GM23338 (cell line): ENCODE measurements around the gene COL9A3. TPM values are rescaled to one million over a fixed set of nuclear protein-coding genes. Genes with fewer than 3 reads are reported as not detected.

Experiments
- ATAC-seq: fragments of 200-7000 bp; cut with Tn5 transposase; 3 replicates; pipeline ENCODE4 v1.9.1; 2020
- DNase-seq: peaks from one replicate; pipeline ENCODE4 v3.0.0-alpha.2; 2015; ENCODE audit warnings: low spot score
- H2AFZ ChIP-seq: fragments of 200-600 bp; sonication (generic); 2 replicates; pipeline ENCODE4 v1.8.0; 2016; ENCODE audit warnings: antibody characterized with exemption, mild to moderate bottlenecking, moderate library complexity
- H3F3A ChIP-seq: fragments of 200-600 bp; sonication (generic); replicated peaks from 2 replicates; pipeline ENCODE4 v1.8.0; 2017; ENCODE audit warnings: antibody characterized with exemption, mixed run types, low read depth
- H3K27ac ChIP-seq: fragments of 200-600 bp; sonication (generic); 2 replicates; pipeline ENCODE4 v1.6.1; 2016; ENCODE audit warnings: low read depth
- H3K27me3 ChIP-seq: fragments of 200-600 bp; sonication (generic); 2 replicates; pipeline ENCODE4 v1.8.0; 2016; ENCODE audit warnings: mild to moderate bottlenecking, mixed run types, moderate library complexity; ENCODE audit not compliant: insufficient read depth
- H3K36me3 ChIP-seq: fragments of 200-600 bp; sonication (generic); 2 replicates; pipeline ENCODE4 v1.8.0; 2016; ENCODE audit warnings: mild to moderate bottlenecking; ENCODE audit not compliant: insufficient read depth
- H3K4me1 ChIP-seq: fragments of 200-600 bp; sonication (generic); 2 replicates; pipeline ENCODE4 v1.8.0; 2016; ENCODE audit warnings: mild to moderate bottlenecking, moderate library complexity; ENCODE audit not compliant: insufficient read depth
- H3K4me2 ChIP-seq: fragments of 200-600 bp; sonication (generic); 2 replicates; pipeline ENCODE4 v1.7.1; 2017; ENCODE audit warnings: mixed run types
- H3K4me3 ChIP-seq: fragments of 200-600 bp; sonication (generic); 2 replicates; pipeline ENCODE4 v1.6.1; 2016; ENCODE audit warnings: mixed run types
- H3K79me2 ChIP-seq: fragments of 200-600 bp; sonication (generic); replicated peaks from 2 replicates; pipeline ENCODE4 v1.8.0; 2017; ENCODE audit warnings: mild to moderate bottlenecking; ENCODE audit not compliant: insufficient read depth
- H3K9me2 ChIP-seq: fragments of 200-600 bp; sonication (generic); 2 replicates; pipeline ENCODE4 v1.8.0; 2017; ENCODE audit not compliant: insufficient read depth
- H4K20me1 ChIP-seq: fragments of 200-600 bp; sonication (generic); replicated peaks from 2 replicates; pipeline ENCODE4 v1.8.0; 2017; ENCODE audit warnings: mild to moderate bottlenecking; ENCODE audit not compliant: insufficient read depth
- H3K27ac Mint-ChIP-seq: 2 replicates; pipeline ENCODE4 v1.8.0; 2020; ENCODE audit warnings: inconsistent platforms, mild to moderate bottlenecking, moderate library complexity, mixed read lengths
- H3K27me3 Mint-ChIP-seq: 3 replicates; pipeline ENCODE4 v1.8.0; 2022; ENCODE audit warnings: low read depth, mild to moderate bottlenecking, moderate library complexity, mixed read lengths, inconsistent platforms; ENCODE audit not compliant: insufficient read depth, poor library complexity
- H3K36me3 Mint-ChIP-seq: 3 replicates; pipeline ENCODE4 v1.8.0; 2021; ENCODE audit warnings: low read depth, mild to moderate bottlenecking, inconsistent platforms, moderate library complexity, mixed read lengths
- H3K4me1 Mint-ChIP-seq: 3 replicates; pipeline ENCODE4 v1.8.0; 2020; ENCODE audit warnings: mild to moderate bottlenecking, inconsistent platforms, mixed read lengths
- H3K4me3 Mint-ChIP-seq: 3 replicates; pipeline ENCODE4 v1.8.0; 2021; ENCODE audit warnings: moderate library complexity, mild to moderate bottlenecking, inconsistent platforms, mixed read lengths
- H3K9me3 Mint-ChIP-seq: 3 replicates; pipeline ENCODE4 v1.8.0; 2020; ENCODE audit warnings: moderate library complexity, mild to moderate bottlenecking, inconsistent platforms, mixed read lengths
- CREB1 ChIP-seq: fragments of 250-450 bp; sonication (Bioruptor Pico); IDR thresholded peaks from 2 replicates; pipeline ENCODE4 v1.5.0; 2020; ENCODE audit warnings: low read depth, mild to moderate bottlenecking, moderate library complexity
- ETS1 ChIP-seq: IDR thresholded peaks from 2 replicates; pipeline ENCODE4 v1.6.1; 2016; ENCODE audit warnings: antibody characterized with exemption
- EZH2 ChIP-seq: fragments of 200-600 bp; sonication (generic); IDR thresholded peaks from one replicate; pipeline ENCODE4 v1.8.0; 2017; ENCODE audit warnings: antibody characterized with exemption, mild to moderate bottlenecking, low read depth; ENCODE audit not compliant: unreplicated experiment
- EZH2phosphoT487 ChIP-seq: fragments of 200-600 bp; sonication (generic); IDR thresholded peaks from one replicate; pipeline ENCODE4 v1.8.1; 2018; ENCODE audit warnings: antibody characterized with exemption; ENCODE audit not compliant: unreplicated experiment
- JUNB ChIP-seq: IDR thresholded peaks from one replicate; pipeline ENCODE4 v1.6.1; 2016; ENCODE audit warnings: antibody characterized with exemption; ENCODE audit not compliant: unreplicated experiment
- NANOG ChIP-seq: IDR thresholded peaks from 2 replicates; pipeline ENCODE4 v1.6.1; 2016; ENCODE audit warnings: antibody characterized with exemption, borderline replicate concordance
- POLR2AphosphoS5 ChIP-seq: IDR thresholded peaks from 2 replicates; pipeline ENCODE4 v1.6.1; 2016; ENCODE audit warnings: antibody characterized with exemption, low read depth
- REST ChIP-seq: IDR thresholded peaks from one replicate; pipeline ENCODE4 v1.6.1; 2018; ENCODE audit warnings: antibody characterized with exemption; ENCODE audit not compliant: unreplicated experiment
- STAT1 ChIP-seq: IDR thresholded peaks from one replicate; pipeline ENCODE4 v1.6.1; 2016; ENCODE audit warnings: antibody characterized with exemption; ENCODE audit not compliant: unreplicated experiment
- ZNF114 ChIP-seq: fragments of 250-450 bp; sonication (Bioruptor Pico); IDR thresholded peaks from 2 replicates; pipeline ENCODE4 v1.5.0; 2020; ENCODE audit warnings: mild to moderate bottlenecking, moderate library complexity
- ZNF331 ChIP-seq: fragments of 250-450 bp; sonication (Bioruptor Pico); IDR thresholded peaks from 2 replicates; pipeline ENCODE4 v1.5.0; 2020; ENCODE audit warnings: low read depth, mild to moderate bottlenecking, moderate library complexity
- polyA plus RNA-seq: library from polyadenylated mRNA; unstranded; fragments of >200 nt; fragmentation: Nextera tagmentation; extraction: Ambion mirVana; gene quantifications from 2 replicates; pipeline ENCODE4 v1.2.1, GENCODE V29; 2016
- total RNA-seq: library from RNA; depleted of rRNA; stranded (reverse); fragments of >200 nt; shearing (Covaris generic); gene quantifications from 2 replicates; pipeline ENCODE4 v1.2.3, GENCODE V29; 2014
- TF ChIP-seq, protein P1 (sequence below): fragments of 250-450 bp; sonication (Bioruptor Pico); IDR thresholded peaks from 2 replicates; pipeline ENCODE4 v1.5.0; 2020; ENCODE audit warnings: mild to moderate bottlenecking, moderate library complexity

The COL9A3 gene
- total and polyA plus RNA-seq, 2 experiments from 2014 or later: 74.9 to 113 TPM

GRCh38 chr20:62879275-62880146 is 62.7 kb downstream of the COL9A3 start (continued):
- TF ChIP-seq, protein P1, sequence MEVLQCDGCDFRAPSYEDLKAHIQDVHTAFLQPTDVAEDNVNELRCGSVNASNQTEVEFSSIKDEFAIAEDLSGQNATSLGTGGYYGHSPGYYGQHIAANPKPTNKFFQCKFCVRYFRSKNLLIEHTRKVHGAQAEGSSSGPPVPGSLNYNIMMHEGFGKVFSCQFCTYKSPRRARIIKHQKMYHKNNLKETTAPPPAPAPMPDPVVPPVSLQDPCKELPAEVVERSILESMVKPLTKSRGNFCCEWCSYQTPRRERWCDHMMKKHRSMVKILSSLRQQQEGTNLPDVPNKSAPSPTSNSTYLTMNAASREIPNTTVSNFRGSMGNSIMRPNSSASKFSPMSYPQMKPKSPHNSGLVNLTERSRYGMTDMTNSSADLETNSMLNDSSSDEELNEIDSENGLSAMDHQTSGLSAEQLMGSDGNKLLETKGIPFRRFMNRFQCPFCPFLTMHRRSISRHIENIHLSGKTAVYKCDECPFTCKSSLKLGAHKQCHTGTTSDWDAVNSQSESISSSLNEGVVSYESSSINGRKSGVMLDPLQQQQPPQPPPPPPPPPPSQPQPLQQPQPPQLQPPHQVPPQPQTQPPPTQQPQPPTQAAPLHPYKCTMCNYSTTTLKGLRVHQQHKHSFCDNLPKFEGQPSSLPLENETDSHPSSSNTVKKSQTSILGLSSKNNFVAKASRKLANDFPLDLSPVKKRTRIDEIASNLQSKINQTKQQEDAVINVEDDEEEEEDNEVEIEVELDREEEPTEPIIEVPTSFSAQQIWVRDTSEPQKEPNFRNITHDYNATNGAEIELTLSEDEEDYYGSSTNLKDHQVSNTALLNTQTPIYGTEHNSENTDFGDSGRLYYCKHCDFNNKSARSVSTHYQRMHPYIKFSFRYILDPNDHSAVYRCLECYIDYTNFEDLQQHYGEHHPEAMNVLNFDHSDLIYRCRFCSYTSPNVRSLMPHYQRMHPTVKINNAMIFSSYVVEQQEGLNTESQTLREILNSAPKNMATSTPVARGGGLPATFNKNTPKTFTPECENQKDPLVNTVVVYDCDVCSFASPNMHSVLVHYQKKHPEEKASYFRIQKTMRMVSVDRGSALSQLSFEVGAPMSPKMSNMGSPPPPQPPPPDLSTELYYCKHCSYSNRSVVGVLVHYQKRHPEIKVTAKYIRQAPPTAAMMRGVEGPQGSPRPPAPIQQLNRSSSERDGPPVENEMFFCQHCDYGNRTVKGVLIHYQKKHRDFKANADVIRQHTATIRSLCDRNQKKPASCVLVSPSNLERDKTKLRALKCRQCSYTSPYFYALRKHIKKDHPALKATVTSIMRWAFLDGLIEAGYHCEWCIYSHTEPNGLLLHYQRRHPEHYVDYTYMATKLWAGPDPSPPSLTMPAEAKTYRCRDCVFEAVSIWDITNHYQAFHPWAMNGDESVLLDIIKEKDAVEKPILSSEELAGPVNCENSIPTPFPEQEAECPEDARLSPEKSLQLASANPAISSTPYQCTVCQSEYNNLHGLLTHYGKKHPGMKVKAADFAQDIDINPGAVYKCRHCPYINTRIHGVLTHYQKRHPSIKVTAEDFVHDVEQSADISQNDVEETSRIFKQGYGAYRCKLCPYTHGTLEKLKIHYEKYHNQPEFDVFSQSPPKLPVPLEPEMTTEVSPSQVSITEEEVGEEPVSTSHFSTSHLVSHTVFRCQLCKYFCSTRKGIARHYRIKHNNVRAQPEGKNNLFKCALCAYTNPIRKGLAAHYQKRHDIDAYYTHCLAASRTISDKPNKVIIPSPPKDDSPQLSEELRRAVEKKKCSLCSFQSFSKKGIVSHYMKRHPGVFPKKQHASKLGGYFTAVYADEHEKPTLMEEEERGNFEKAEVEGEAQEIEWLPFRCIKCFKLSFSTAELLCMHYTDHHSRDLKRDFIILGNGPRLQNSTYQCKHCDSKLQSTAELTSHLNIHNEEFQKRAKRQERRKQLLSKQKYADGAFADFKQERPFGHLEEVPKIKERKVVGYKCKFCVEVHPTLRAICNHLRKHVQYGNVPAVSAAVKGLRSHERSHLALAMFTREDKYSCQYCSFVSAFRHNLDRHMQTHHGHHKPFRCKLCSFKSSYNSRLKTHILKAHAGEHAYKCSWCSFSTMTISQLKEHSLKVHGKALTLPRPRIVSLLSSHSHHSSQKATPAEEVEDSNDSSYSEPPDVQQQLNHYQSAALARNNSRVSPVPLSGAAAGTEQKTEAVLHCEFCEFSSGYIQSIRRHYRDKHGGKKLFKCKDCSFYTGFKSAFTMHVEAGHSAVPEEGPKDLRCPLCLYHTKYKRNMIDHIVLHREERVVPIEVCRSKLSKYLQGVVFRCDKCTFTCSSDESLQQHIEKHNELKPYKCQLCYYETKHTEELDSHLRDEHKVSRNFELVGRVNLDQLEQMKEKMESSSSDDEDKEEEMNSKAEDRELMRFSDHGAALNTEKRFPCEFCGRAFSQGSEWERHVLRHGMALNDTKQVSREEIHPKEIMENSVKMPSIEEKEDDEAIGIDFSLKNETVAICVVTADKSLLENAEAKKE (CRISPR knock-in tag): no peak
- TF ChIP-seq ZNF331 (CRISPR knock-in tag) (no peak), ZNF114 (CRISPR knock-in tag) (no peak), EZH2 (no peak), POLR2AphosphoS5 (no peak), CREB1 (CRISPR knock-in tag) (no peak), NANOG (no peak)

DNA sequence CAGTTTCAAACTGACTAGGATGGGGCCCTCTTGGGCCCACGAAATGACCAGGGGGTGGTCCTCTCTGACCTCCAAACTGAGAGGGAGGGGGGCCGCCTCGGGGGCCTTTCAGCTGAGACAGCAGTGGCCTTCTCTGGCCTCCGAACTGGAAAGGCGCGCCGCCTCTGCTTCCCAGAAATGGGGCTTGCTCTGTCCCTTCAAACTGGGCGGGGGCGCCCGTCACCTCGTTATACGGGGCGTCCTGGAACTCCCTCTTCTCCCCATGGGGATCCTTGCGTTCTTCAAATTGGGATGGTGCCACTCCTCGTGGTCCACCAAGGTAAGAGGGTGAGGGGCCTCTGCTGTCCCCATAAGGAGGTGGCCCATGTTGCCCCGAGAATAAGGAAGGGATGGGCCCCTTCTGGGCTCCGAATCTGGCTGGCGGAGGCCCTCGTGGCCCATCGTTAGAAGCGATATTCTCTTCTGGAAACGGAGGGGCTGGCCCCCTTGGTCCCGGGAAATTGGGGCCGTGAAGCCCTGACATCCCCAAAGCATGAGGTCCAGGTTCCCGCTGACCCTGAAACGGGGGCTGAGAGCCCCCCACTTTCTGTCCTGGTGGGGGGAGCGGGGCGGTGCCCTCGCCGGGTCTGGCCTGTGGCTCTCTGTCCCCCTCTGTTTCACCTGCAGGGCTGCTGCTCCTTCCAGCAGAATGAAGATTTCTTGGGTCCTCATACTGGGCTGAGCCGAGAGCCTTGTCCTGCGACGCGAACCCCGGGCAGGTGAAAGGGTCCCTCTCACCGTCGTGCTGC is 63.5 kb downstream of the COL9A3 start:
- Histone ChIP-seq H3K36me3 (0 out of 2 replicates have a peak, but pooled peaks cover 3% of the 10 kb centered on the region), H3K27ac (no peak overlapping the region), H4K20me1 (peaks cover 6% of the 10 kb centered on the region; the same call in 1 of the 2 replicates), H3K9me2 (no peaks in the 10 kb centered on the region), H3K27me3 (no peaks in the 10 kb centered on the region), H3F3A (peaks cover 37% of the 10 kb centered on the region), H3K79me2 (no peaks in the 10 kb centered on the region), H3K4me1 (peaks cover 27% of the 10 kb centered on the region), H2AFZ (no peak overlapping the region), H3K4me3 (peak overlapping the region; percentile 59; the same call in 1 of the 2 replicates), H3K4me2 (peak overlapping the region; percentile 83)
- ATAC-seq: no peak
- no peak overlapping the region for H3K4me3 Mint-ChIP-seq
- peaks cover 26% of the 10 kb centered on the region for H3K27me3 Mint-ChIP-seq
- no peak for DNase-seq
- H3K4me1 Mint-ChIP-seq: peaks cover 41% of the 10 kb centered on the region
- peaks cover 13% of the 10 kb centered on the region for H3K36me3 Mint-ChIP-seq
- peaks cover 3% of the 10 kb centered on the region; the same call in 2 of the 3 replicates for H3K9me3 Mint-ChIP-seq
- no peak overlapping the region for H3K27ac Mint-ChIP-seq
- TF ChIP-seq ETS1 (no peak), STAT1 (no peak), JUNB (no peak), ZNF114 (CRISPR knock-in tag) (no peak), EZH2phosphoT487 (no peak), REST (no peak), EZH2 (no peak), POLR2AphosphoS5 (no peak), CREB1 (CRISPR knock-in tag) (no peak)
